ENCODE results near the gene POPDC2. TPM values are rescaled to one million over a fixed set of nuclear protein-coding genes. Genes with fewer than 3 reads are reported as not detected.

The POPDC2 gene
- total and polyA plus RNA-seq, 10 of the 15 experiments (the other 5 are each of a cell fraction or from before 2014, with no cell fraction given), result 1.8 to 12.7 (median 3.5) TPM

- H3K9ac ChIP-seq (ENCODE audit: control insufficient read depth, insufficient read depth, low read length), result peak overlapping the region; percentile 92
- 0% methylated on average over 1 of the region's 1 CpG for WGBS (ENCODE audit: insufficient coverage, insufficient replicate concordance, low lambda C conversion rate, missing lambda C conversion rate)
- in situ Hi-C loops (cut with MboI) (loop anchor here (5.0 to 25.0 kb wide), 2 partner anchors 79 to 389 kb away; partner anchors contain the start of genes ARHGAP31 and PLA1A), intact Hi-C loops (cut with micrococcal nuclease; ENCODE audit: unreplicated experiment) (loop anchor here (2.0 kb wide), 2 partner anchors 47 to 117 kb away; partner anchors contain the start of gene CD80)
- peak overlapping the region; percentile 65 for H3K4me2 ChIP-seq (ENCODE audit: control insufficient read depth, insufficient read depth)
- H3K27me3 ChIP-seq (replicated peaks in 1 of 2; ENCODE audit: control insufficient read depth in 2 of 2, insufficient read depth in 2 of 2, low read length in 1 of 2), result no peaks in the 10 kb centered on the region
- BruUV-seq (replicated peaks), result no TSS peak
- no peaks in the 10 kb centered on the region for H3K9me3 ChIP-seq (replicated peaks; ENCODE audit: control insufficient read depth, insufficient read depth, low read length)
- no peak for FAIRE-seq
- ChIA-PET SMC1A (ENCODE audit: uncharacterized antibody, unreplicated experiment) (interaction anchor here (0.5 to 14.0 kb wide), 22 partner anchors 10 to 235 kb away, joined by 3 to 329 read pairs (median 4); partner anchors contain the start of genes CD80 and TIMMDC1), CTCF (interaction anchor here (0.5 to 12.2 kb wide), 15 partner anchors 9 to 1034 kb away, joined by 3 to 296 read pairs (median 4); partner anchors contain the start of gene CD80), POLR2A (interaction anchor here (0.6 to 8.3 kb wide), 15 partner anchors 9 to 866 kb away, joined by 4 to 104 read pairs (median 6); partner anchors contain the start of genes ADPRH and CD80), RAD21 (ENCODE audit: unreplicated experiment) (interaction anchor here (0.6 to 6.6 kb wide), 18 partner anchors 10 to 382 kb away, joined by 3 to 147 read pairs (median 4); partner anchors contain the start of genes ARHGAP31, CD80 and PLA1A)
- no peak for DNase-seq (ENCODE audit: low read depth, low spot score)
- H3K4me1 ChIP-seq (ENCODE audit: control insufficient read depth, insufficient read depth, low read length), result peaks cover 4% of the 10 kb centered on the region
- peaks cover 3 to 11% of the 10 kb centered on the region in 2 experiments for H3K36me3 ChIP-seq (ENCODE audit: control insufficient read depth in 2 of 2, insufficient read depth in 2 of 2, low read length in 1 of 2)
- no peak for ATAC-seq
- no peak overlapping the region for H2AFZ ChIP-seq (ENCODE audit: control insufficient read depth, low read depth, low read length)
- peak overlapping the region; percentile 95 for H3K27ac ChIP-seq (ENCODE audit: control insufficient read depth, insufficient read depth)
- H3K4me3 ChIP-seq, result peak overlapping the region; percentile 90
- no peaks in the 10 kb centered on the region for H4K20me1 ChIP-seq (ENCODE audit: control insufficient read depth, insufficient read depth)
- TF ChIP-seq PBX3 (IDR thresholded peaks at IDR 0.05; ENCODE audit: insufficient replicate concordance, low read depth, low read length) (no peak), PAX5 (IDR thresholded peaks at IDR 0.05; ENCODE audit: borderline replicate concordance, low read depth, low read length) (no peak), STAT3 (IDR thresholded peaks at IDR 0.05; ENCODE audit: low read depth, low read length) (no peak), BMI1 (IDR thresholded peaks at IDR 0.05; ENCODE audit: borderline replicate concordance) (no peak)
- peaks cover 56% of the 10 kb centered on the region for H3K79me2 ChIP-seq (ENCODE audit: control insufficient read depth, insufficient read depth, low read length)
Observed at GRCh38 chr3:119676020-119676419, 15.6 kb upstream of the POPDC2 start.
